T-cell (primary cell): Measurements from ENCODE around the gene FJX1. TPM values are rescaled to one million over a fixed set of nuclear protein-coding genes. Genes with fewer than 3 reads are reported as not detected.

Experiments used
- ATAC-seq, 4 experiments: fragments of 200-7000 bp in 3 of 4; fragments of 150-1000 bp in 1 of 4; cut with Tn5 transposase; replicated peaks in 1 of 4; 1 replicate in 3 of 4; 2 replicates in 1 of 4; pipeline ENCODE4 v1.10.0; 2021; ENCODE audit warnings: moderate library complexity in 3 of 4, mild to moderate bottlenecking in 2 of 4, moderate number of reproducible peaks in 1 of 4
- CTCF ChIA-PET, 2 donors: fragments of 300-600 bp; sonication (Branson Sonifier 250); formaldehyde crosslinking; loops; one replicate each; lab custom pipeline; 2022; ENCODE audit warnings: antibody characterized with exemption in 2 of 2; lab: Charles Lee
- POLR2A ChIA-PET, 2 donors: fragments of 300-600 bp; sonication (Branson Sonifier 250); formaldehyde crosslinking; loops; one replicate each; lab custom pipeline; 2022; ENCODE audit warnings: antibody characterized with exemption in 2 of 2; lab: Charles Lee
- DNase-seq, 35 experiments: peaks; one replicate each; pipeline versions ENCODE4 v3.0.0 to v3.0.0-alpha.2; 2013 to 2023
- H3K27ac ChIP-seq: one replicate; pipeline ENCODE4 v1.5.1; 2013; ENCODE audit warnings: low read length
- H3K27me3 ChIP-seq, 2 experiments: replicated peaks in 1 of 2; 1 replicate in 1 of 2; 2 replicates in 1 of 2; pipeline versions ENCODE4 v1.6.1 to v1.7.0; 2013; ENCODE audit warnings: low read length in 1 of 2, mixed read lengths in 1 of 2; ENCODE audit not compliant: control insufficient read depth in 2 of 2, insufficient read depth in 2 of 2; ENCODE audit errors: extremely low read depth in 1 of 2
- H3K36me3 ChIP-seq, 2 donors: 1 replicate in 1 of 2; 2 replicates in 1 of 2; pipeline versions ENCODE4 v1.6.1 to v1.7.0; 2013; ENCODE audit warnings: low read length in 1 of 2; ENCODE audit not compliant: control insufficient read depth in 2 of 2, insufficient read depth in 1 of 2; ENCODE audit errors: extremely low read depth in 1 of 2
- H3K4me1 ChIP-seq, 2 experiments: 1 replicate in 1 of 2; 2 replicates in 1 of 2; pipeline versions ENCODE4 v1.6.1 to v1.7.0; 2013; ENCODE audit warnings: low read length in 2 of 2, mixed read lengths in 1 of 2; ENCODE audit not compliant: insufficient read depth in 2 of 2, control insufficient read depth in 1 of 2; ENCODE audit errors: extremely low read depth in 1 of 2
- H3K4me3 ChIP-seq, 2 donors: 1 replicate in 1 of 2; 2 replicates in 1 of 2; pipeline versions ENCODE4 v1.5.1 to v1.7.0; 2013; ENCODE audit warnings: mild to moderate bottlenecking in 2 of 2, low read length in 1 of 2, moderate library complexity in 1 of 2; ENCODE audit not compliant: control insufficient read depth in 1 of 2; ENCODE audit errors: extremely low read depth in 1 of 2
- H3K9me3 ChIP-seq: 2 replicates; pipeline ENCODE4 v1.7.0; 2013
- H3K27ac Mint-ChIP-seq, 2 donors: one replicate each; pipeline ENCODE4 v1.8.0; 2020 to 2021; ENCODE audit warnings: mild to moderate bottlenecking in 2 of 2, mixed read lengths in 2 of 2
- H3K27me3 Mint-ChIP-seq, 2 donors: one replicate each; pipeline ENCODE4 v1.8.0; 2021 to 2022; ENCODE audit warnings: mixed read lengths in 2 of 2
- H3K36me3 Mint-ChIP-seq: one replicate; pipeline ENCODE4 v1.8.0; 2021; ENCODE audit warnings: mixed read lengths
- H3K4me1 Mint-ChIP-seq, 3 donors: one replicate each; pipeline ENCODE4 v1.8.0; 2020 to 2022; ENCODE audit warnings: mixed read lengths in 3 of 3, mild to moderate bottlenecking in 1 of 3
- H3K4me3 Mint-ChIP-seq, 3 donors: one replicate each; pipeline ENCODE4 v1.8.0; 2020 to 2022; ENCODE audit warnings: mild to moderate bottlenecking in 3 of 3, mixed read lengths in 3 of 3, moderate library complexity in 3 of 3
- H3K9me3 Mint-ChIP-seq, 3 donors: one replicate each; pipeline ENCODE4 v1.8.0; 2020 to 2022; ENCODE audit warnings: mixed read lengths in 3 of 3
- WGBS: methylation state at CpG from one replicate; pipeline ENCODE4 v1.1.5; 2013; ENCODE audit warnings: missing lambda C conversion rate; ENCODE audit not compliant: insufficient coverage; 5-methylcytosine and 5-hydroxymethylcytosine counted together
- total RNA-seq, 35 experiments: library from RNA in 6 of 35; stranded (reverse) in 6 of 35; fragments of 120-200 nt in 1 of 35; gene quantifications; one replicate each; pipeline versions ENCODE4 v1.2.1 to v1.2.4 and lab custom pipeline; 2013 to 2026

The FJX1 gene
- total RNA-seq: under 1 TPM in 1 of 5 donors, not detected in 4; 0.23 TPM
- not detected for total RNA-seq (2013)
- total RNA-seq (lab: John Stamatoyannopoulos, UW): 0 to 14.5 (median 0.07) reads per million in 29 experiments

DNA sequence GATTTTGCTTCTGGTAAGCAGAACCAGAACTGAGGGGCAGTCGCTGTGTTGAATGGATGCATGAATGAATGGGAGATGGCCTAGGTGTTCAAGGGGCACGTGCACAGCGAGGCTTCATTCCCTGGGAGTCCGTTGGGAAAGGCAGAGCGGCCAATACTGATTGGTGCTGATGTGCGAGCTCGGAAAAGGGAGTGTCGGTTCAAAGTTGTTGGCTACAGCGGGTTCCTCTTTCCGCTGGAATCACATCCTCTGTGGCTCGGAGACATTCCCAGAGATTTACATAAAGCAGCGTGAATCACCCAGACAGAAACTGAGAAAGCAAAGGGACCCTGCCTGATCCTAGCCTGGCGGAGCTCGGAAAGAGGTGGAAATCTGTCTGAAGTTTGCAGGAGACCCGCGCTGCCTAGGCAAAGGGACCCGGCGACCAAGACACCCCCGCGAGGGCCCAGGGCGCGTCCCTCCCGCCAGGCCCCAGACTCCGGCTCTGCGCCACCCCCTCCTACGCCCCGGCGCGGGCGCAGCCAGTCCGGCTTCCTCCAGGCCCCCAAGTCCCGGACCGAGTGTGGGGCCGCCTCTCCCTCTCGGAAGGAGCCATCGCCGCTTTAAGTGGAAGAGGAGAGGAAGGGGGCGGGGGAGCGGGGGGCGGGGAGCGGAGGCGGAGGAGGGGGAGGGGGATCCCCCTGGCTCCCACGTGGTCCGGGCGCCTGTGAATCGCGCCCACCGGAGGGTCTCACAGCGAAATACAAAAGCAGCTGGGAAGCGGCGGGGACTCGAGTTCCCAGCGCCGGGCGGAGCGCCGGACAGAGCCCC, at the start of gene FJX1:
Gene FJX1 (plus strand): TSS at position 774 of the 810 bp plus-strand sequence. CDS start 177 bp downstream, outside the sequence.
- H3K27ac Mint-ChIP-seq: peak within 1 kb of the TSS in 1 of 2 donors; percentile 31
- H3K27me3 ChIP-seq: peaks cover 10 to 28% of the 10 kb centered on the region in 2 experiments
- DNase-seq (peak in 3 of 35 experiments; percentile 2 to 8 (median 4)), ATAC-seq (peak in 3 of 4 experiments; percentile 33 to 40 (median 34))
- ChIA-PET CTCF (interaction anchor here (0.7 to 0.8 kb wide), 2 partner anchors 10 to 949 kb away, joined by 4 to 8 read pairs; no protein-coding TSS in a partner anchor), POLR2A (no interaction called here)
- H3K4me3 Mint-ChIP-seq: peak within 1 kb of the TSS; percentile 71 to 78 (median 78)
- peaks cover 6 to 20% of the 10 kb centered on the region in 2 experiments for H3K4me1 ChIP-seq
- no peaks in the 10 kb centered on the region for H3K36me3 Mint-ChIP-seq
- no peaks in the 10 kb centered on the region for H3K36me3 ChIP-seq
- H3K4me1 Mint-ChIP-seq: peaks cover 11 to 16% (median 14%) of the 10 kb centered on the region in 3 donors
- H3K27me3 Mint-ChIP-seq: peaks cover 49 to 67% of the 10 kb centered on the region in 2 donors
- H3K9me3 ChIP-seq: no peaks in the 10 kb centered on the region
- no peaks in the 10 kb centered on the region for H3K9me3 Mint-ChIP-seq
- 9% methylated on average over 38 of the region's 57 CpGs for WGBS
- H3K4me3 ChIP-seq: peak within 1 kb of the TSS in 1 of 2 donors; percentile 71
- H3K27ac ChIP-seq: no peak within 1 kb of the TSS

GRCh38 chr11:35571696-35572095, 46.6 kb upstream of the FJX1 start:
- no peak overlapping the region for H3K4me3 ChIP-seq
- ATAC-seq (no peak), DNase-seq (no peak)
- WGBS: no CpG with 5 or more reads among the region's 3 CpGs
- H3K9me3 Mint-ChIP-seq: peaks cover 5 to 13% (median 10%) of the 10 kb centered on the region in 3 donors
- H3K27me3 ChIP-seq: peaks cover 0 to 8% of the 10 kb centered on the region in 2 experiments
- H3K9me3 ChIP-seq: no peaks in the 10 kb centered on the region
- no peak overlapping the region for H3K27ac Mint-ChIP-seq
- no peak overlapping the region for H3K4me3 Mint-ChIP-seq
- no peaks in the 10 kb centered on the region for H3K36me3 Mint-ChIP-seq
- no peaks in the 10 kb centered on the region for H3K4me1 Mint-ChIP-seq
- no peaks in the 10 kb centered on the region for H3K4me1 ChIP-seq
- peaks cover 7 to 25% of the 10 kb centered on the region in 2 donors for H3K27me3 Mint-ChIP-seq
- H3K27ac ChIP-seq: no peak overlapping the region
- ChIA-PET POLR2A (no interaction called here), CTCF (no interaction called here)
- no peaks in the 10 kb centered on the region for H3K36me3 ChIP-seq

DNA sequence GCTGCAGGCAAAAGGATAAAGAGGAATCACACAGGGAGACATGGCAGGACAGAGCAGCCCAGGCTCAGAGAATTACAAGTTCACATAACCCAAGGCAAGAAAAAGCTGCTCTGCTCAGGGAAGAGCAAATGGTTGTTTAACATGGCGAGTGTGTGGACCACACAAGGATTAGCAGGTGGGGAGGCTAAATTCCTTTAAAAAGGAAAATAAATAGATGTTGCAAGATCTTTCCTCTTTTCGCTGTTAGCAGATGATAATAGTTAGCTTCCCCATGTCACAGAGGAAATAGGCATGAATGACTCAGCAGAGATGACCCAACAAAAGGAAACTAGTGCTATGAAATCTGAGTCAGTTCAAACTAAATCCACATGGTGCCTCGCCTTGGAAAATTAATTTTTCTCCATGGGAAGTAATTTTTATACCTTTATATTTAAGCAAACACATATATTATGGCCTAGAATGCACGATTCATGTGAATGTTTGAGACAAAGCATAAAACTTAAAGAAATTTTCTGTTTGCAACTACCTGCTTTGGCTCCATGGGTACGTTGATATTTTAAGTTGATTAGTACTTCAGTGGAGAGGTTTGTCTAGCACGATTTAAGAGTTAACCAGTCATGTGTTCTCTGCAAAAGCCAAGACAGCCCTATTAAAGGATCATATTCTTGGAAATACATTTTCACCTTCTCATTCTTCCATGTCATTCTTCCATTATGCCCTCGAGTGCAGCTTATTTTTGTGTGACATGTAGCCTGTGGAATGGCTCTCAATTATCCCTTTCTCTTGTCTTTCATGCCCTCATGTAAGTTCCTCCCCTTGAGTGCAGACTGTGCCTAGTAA, 38.5 kb upstream of the FJX1 start:
- no peaks in the 10 kb centered on the region for H3K4me1 Mint-ChIP-seq
- CTCF ChIA-PET: no interaction called here

GRCh38 chr11:35580397-35580781, 37.9 kb upstream of the FJX1 start:
- Histone ChIP-seq H3K27ac (no peak overlapping the region), H3K36me3 (no peaks in the 10 kb centered on the region), H3K9me3 (no peaks in the 10 kb centered on the region), H3K4me3 (no peak overlapping the region), H3K4me1 (no peaks in the 10 kb centered on the region), H3K27me3 (peaks cover 4 to 6% of the 10 kb centered on the region in 2 experiments)
- POLR2A ChIA-PET: no interaction called here
- Mint-ChIP-seq H3K27me3 (peaks cover 39 to 57% of the 10 kb centered on the region in 2 donors), H3K36me3 (no peaks in the 10 kb centered on the region), H3K27ac (no peak overlapping the region), H3K9me3 (no peaks in the 10 kb centered on the region), H3K4me3 (no peak overlapping the region), H3K4me1 (no peaks in the 10 kb centered on the region)
- WGBS: no CpG with 5 or more reads among the region's 2 CpGs
- CTCF ChIA-PET: no interaction called here
- DNase-seq: no peak
- ATAC-seq: no peak

More for the DNA sequence above, 38.5 kb upstream of the FJX1 start:
- ATAC-seq (no peak), DNase-seq (no peak)
- H3K27me3 ChIP-seq: peaks cover 4 to 6% of the 10 kb centered on the region in 2 experiments
- H3K4me1 ChIP-seq: no peaks in the 10 kb centered on the region
- H3K36me3 Mint-ChIP-seq: no peaks in the 10 kb centered on the region
- peaks cover 39 to 54% of the 10 kb centered on the region in 2 donors for H3K27me3 Mint-ChIP-seq
- H3K9me3 ChIP-seq: no peaks in the 10 kb centered on the region
- no peak overlapping the region for H3K4me3 Mint-ChIP-seq
- WGBS: 80% methylated on average over 1 of the region's 7 CpGs
- H3K4me3 ChIP-seq: no peak overlapping the region
- no peak overlapping the region for H3K27ac Mint-ChIP-seq
- POLR2A ChIA-PET: no interaction called here
- no peaks in the 10 kb centered on the region for H3K36me3 ChIP-seq
- no peaks in the 10 kb centered on the region for H3K9me3 Mint-ChIP-seq
- H3K27ac ChIP-seq: no peak overlapping the region

DNA sequence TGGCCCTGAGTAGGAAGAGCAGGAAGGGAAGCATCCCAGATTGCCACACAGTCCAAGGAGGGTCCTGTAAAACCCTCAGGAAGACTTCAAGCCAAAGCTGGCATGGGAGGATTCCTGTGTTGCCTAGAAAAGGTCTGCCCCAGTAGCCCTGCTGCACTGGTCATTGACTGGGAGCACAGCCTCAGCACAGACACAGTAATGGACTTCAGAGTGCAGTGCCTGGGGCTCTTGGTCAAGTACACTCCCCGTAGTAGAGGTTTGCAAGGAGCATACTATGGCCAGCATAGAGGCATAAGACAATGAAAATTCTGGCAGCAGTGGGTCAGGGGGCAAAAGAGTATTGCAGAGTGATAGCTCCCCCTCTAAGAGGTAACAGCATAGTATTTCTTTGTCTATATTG, 36.2 kb upstream of the FJX1 start:
- H3K27ac ChIP-seq: no peak overlapping the region
- peaks cover 4 to 7% of the 10 kb centered on the region in 2 experiments for H3K27me3 ChIP-seq
- Mint-ChIP-seq H3K27ac (no peak overlapping the region), H3K4me3 (no peak overlapping the region), H3K9me3 (no peaks in the 10 kb centered on the region), H3K27me3 (peaks cover 32 to 56% of the 10 kb centered on the region in 2 donors), H3K36me3 (no peaks in the 10 kb centered on the region), H3K4me1 (no peaks in the 10 kb centered on the region)
- ATAC-seq (no peak), DNase-seq (no peak)
- H3K4me1 ChIP-seq: no peaks in the 10 kb centered on the region
- no peaks in the 10 kb centered on the region for H3K9me3 ChIP-seq
- ChIA-PET POLR2A (no interaction called here), CTCF (no interaction called here)
- WGBS: no CpG with 5 or more reads among the region's 1 CpG
- H3K36me3 ChIP-seq: no peaks in the 10 kb centered on the region
- no peak overlapping the region for H3K4me3 ChIP-seq

GRCh38 chr11:35583126-35583525, 35.1 kb upstream of the FJX1 start:
- Mint-ChIP-seq H3K27ac (no peak overlapping the region), H3K9me3 (no peaks in the 10 kb centered on the region), H3K27me3 (peaks cover 40 to 65% of the 10 kb centered on the region in 2 donors), H3K4me1 (no peaks in the 10 kb centered on the region), H3K4me3 (no peak overlapping the region), H3K36me3 (no peaks in the 10 kb centered on the region)
- WGBS: 50% methylated on average over 1 of the region's 1 CpG
- H3K4me3 ChIP-seq: no peak overlapping the region
- no peaks in the 10 kb centered on the region for H3K4me1 ChIP-seq
- ChIA-PET CTCF (no interaction called here), POLR2A (interaction anchor here in 1 of 2 donors (0.6 kb wide), 1 partner anchor 81 kb away, joined by 3 read pairs; no protein-coding TSS in a partner anchor)
- peaks cover 4 to 10% of the 10 kb centered on the region in 2 experiments for H3K27me3 ChIP-seq
- ATAC-seq (no peak), DNase-seq (no peak)
- H3K36me3 ChIP-seq: no peaks in the 10 kb centered on the region
- H3K9me3 ChIP-seq: no peaks in the 10 kb centered on the region
- H3K27ac ChIP-seq: no peak overlapping the region
